Measurements from ENCODE around the gene CACNA1I.

CACNA1I gene

DNA sequence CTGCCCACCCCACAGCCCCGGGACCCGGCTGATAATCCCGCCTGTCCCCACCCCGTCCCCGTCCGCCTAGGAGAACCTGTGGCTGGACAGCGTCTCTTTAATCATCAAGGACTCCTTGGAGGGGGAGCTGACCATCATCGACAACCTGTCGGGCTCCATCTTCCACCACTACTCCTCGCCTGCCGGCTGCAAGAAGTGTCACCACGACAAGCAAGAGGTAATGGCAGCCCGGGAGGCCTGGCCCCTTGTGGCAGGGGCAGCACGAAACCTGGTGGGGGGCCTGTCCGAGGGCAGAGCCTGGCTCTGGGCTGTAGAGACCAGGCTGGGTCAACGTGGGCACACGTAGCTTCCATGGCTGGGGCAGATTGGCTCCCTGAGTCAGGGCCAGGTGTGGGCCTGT lies 109.1 kb downstream of the CACNA1I start:
- H3K9me3 Mint-ChIP-seq: no peaks in the 10 kb centered on the region
- H3K27ac Mint-ChIP-seq: no peak overlapping the region
- H3K4me3 Mint-ChIP-seq: no peak overlapping the region
- ATAC-seq (replicated peaks) (no peak), DNase-seq (no peak)
- H3K36me3 Mint-ChIP-seq (ENCODE audit: insufficient read depth): peaks cover 3% of the 10 kb centered on the region
- peaks cover 6 to 7% of the 10 kb centered on the region in 2 donors for H3K4me1 Mint-ChIP-seq (ENCODE audit: low read depth in 2 of 2)
- H3K27me3 Mint-ChIP-seq: peaks cover 15 to 25% of the 10 kb centered on the region in 2 donors

DNA sequence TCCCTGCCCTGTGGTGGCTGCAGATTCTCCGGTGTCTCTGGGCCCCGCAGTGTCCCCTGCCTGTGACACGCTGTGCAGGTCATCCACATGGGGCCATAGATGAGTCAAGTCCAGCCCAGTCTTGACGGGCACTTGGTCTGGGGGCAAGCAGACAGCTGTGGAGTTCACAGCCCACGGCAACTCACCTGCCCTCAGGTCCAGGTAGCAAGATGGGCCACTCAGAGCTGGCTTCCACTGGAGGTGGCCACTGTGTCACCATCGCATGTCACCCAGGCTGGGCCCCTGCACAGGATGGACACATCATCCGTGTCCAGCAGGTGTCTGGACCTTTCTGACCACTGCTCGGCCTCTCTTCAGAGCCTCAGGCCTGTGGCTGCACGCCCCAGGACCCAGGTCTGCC lies 109.9 kb downstream of the CACNA1I start:
- Mint-ChIP-seq H3K27ac (peak overlapping the region in 1 of 2 donors; percentile 57), H3K36me3 (ENCODE audit: insufficient read depth) (peaks cover 3% of the 10 kb centered on the region), H3K27me3 (peaks cover 16 to 27% of the 10 kb centered on the region in 2 donors), H3K4me3 (no peak overlapping the region), H3K4me1 (ENCODE audit: low read depth in 2 of 2) (peaks cover 8 to 9% of the 10 kb centered on the region in 2 donors), H3K9me3 (no peaks in the 10 kb centered on the region)
- DNase-seq (no peak), ATAC-seq (replicated peaks) (no peak)

DNA sequence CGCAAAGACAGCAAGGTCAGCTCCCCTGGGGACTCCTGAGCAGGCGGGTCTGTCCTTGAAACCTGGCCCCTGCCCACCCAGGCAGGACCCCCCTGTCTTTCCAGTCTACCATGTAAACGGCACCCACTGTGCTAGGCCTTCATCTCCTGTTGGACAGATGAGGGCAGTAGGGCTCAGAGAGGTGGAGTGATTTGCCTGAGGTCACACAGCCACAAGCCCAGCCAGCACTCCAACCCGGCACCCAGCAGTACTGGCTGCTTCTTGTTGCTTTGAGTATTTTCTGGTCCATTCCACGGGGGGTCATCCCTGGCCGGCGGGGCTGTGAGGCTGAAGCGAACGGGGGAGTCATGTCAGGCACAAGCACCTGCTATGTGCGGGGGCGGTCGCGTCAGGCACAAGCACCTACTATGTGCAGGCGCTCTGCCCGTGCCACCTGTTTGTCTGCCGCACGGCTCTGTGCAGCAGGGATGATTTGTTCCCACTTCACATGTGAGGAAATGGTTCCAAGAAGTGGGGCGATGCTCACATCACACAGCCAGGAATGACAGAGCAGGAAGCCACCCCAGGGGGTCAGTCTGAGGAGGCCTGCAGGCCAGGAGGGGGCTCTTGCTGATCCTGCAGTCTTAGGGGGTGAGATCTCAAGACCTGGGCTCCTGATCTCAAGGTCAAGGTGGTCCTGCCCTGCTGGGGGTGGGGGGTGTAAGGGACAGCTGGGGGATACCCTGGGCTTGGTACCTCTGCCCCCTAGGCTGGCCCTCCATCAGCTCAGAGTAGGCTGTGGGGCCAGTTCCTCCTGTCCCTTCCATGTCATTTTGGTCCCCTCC lies 110.7 kb downstream of the CACNA1I start:
- H3K9me3 Mint-ChIP-seq: no peaks in the 10 kb centered on the region

DNA sequence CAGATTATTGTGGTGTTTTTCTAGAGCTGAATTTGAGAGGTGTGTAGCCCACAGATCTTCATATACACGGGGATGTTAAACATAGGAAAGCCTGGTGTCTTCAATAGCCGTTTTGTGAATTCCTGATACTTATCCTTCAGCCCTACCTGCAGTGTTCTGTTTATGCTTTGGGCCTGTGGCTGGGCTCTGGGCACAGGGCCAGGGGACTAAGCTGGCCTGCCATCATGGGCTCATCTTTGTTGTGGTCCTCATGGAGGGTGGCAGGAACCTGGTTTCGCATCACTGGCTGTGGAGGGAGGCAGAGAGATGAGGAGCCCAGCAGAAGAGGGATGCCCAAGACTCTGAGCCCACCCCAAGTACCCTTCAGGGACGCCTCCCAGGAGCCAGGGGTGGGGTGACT lies 112.4 kb downstream of the CACNA1I start:
- Mint-ChIP-seq H3K27me3 (peaks cover 24 to 34% of the 10 kb centered on the region in 2 donors), H3K4me1 (ENCODE audit: low read depth in 2 of 2) (peaks cover 3 to 5% of the 10 kb centered on the region in 2 donors), H3K27ac (no peak overlapping the region), H3K9me3 (no peaks in the 10 kb centered on the region), H3K36me3 (ENCODE audit: insufficient read depth) (peaks cover 3% of the 10 kb centered on the region), H3K4me3 (no peak overlapping the region)
- ATAC-seq (replicated peaks) (no peak), DNase-seq (no peak)

More for the DNA sequence above, 110.7 kb downstream of the CACNA1I start:
- ATAC-seq (replicated peaks) (no peak), DNase-seq (no peak)
- Mint-ChIP-seq H3K4me3 (no peak overlapping the region), H3K27ac (peak overlapping the region in 1 of 2 donors; percentile 57), H3K4me1 (ENCODE audit: low read depth in 2 of 2) (peaks cover 3 to 5% of the 10 kb centered on the region in 2 donors), H3K36me3 (ENCODE audit: insufficient read depth) (peaks cover 3% of the 10 kb centered on the region), H3K27me3 (peaks cover 14 to 20% of the 10 kb centered on the region in 2 donors)

DNA sequence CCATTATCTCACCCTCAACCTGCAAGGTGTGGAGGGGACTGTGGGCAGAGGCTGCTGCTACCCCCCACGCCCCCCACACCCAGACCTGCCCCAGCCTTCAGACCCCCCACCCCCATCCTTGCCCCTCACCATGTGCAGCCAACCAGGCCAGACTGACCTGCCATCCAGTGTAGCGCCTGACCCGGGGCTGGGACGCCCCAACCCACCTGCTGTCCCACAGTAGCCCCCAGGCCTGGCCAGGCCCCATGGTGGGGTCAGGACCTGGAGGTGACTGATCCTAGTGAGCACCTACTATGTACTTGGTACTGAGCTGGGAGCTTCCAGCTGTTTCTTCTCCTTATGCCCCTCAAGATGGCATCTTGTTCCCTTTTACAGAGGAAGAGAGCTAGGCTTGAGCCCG lies 113.1 kb downstream of the CACNA1I start:
- no peak for ATAC-seq (replicated peaks)
- Mint-ChIP-seq H3K9me3 (no peaks in the 10 kb centered on the region), H3K4me1 (ENCODE audit: low read depth in 2 of 2) (peaks cover 5 to 6% of the 10 kb centered on the region in 2 donors), H3K27me3 (peaks cover 31 to 40% of the 10 kb centered on the region in 2 donors), H3K4me3 (no peak overlapping the region), H3K27ac (no peak overlapping the region), H3K36me3 (ENCODE audit: insufficient read depth) (peaks cover 3% of the 10 kb centered on the region)
- no peak for DNase-seq

DNA sequence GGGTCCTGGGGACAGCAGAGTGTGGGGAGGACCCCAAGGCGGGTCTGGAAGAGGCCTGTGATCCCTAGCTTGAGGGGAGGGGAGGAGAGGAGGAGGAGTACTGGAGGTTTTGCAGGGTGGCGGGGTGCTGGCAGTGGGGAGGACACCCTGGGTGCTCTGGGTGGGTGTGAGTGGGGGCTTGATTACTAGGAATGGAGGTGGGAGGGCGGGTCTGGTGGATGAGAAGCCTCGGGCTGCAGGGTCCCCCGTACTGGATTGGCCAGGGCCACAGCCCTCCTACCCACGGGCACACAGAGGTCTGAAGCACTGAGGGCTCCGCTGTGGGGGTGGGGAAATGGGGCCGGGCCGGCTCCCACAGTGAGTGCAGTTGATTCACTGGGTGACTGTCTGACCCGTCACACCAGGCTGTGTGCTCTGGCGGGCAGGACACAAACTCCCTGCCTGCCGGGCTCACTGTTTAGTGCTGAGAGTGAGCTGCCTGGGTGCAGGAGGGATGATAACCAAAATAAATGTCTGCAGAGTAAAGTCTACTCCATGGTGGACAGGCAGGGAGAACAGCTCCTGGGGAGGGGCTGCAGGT lies 114.2 kb downstream of the CACNA1I start:
- DNase-seq (no peak), ATAC-seq (replicated peaks) (no peak)
- Mint-ChIP-seq H3K4me1 (ENCODE audit: low read depth in 2 of 2) (peaks cover 5 to 8% of the 10 kb centered on the region in 2 donors), H3K27me3 (peaks cover 40 to 52% of the 10 kb centered on the region in 2 donors), H3K9me3 (no peaks in the 10 kb centered on the region), H3K4me3 (peak overlapping the region in 1 of 2 donors; percentile 70), H3K27ac (no peak overlapping the region), H3K36me3 (ENCODE audit: insufficient read depth) (peaks cover 6% of the 10 kb centered on the region)

DNA sequence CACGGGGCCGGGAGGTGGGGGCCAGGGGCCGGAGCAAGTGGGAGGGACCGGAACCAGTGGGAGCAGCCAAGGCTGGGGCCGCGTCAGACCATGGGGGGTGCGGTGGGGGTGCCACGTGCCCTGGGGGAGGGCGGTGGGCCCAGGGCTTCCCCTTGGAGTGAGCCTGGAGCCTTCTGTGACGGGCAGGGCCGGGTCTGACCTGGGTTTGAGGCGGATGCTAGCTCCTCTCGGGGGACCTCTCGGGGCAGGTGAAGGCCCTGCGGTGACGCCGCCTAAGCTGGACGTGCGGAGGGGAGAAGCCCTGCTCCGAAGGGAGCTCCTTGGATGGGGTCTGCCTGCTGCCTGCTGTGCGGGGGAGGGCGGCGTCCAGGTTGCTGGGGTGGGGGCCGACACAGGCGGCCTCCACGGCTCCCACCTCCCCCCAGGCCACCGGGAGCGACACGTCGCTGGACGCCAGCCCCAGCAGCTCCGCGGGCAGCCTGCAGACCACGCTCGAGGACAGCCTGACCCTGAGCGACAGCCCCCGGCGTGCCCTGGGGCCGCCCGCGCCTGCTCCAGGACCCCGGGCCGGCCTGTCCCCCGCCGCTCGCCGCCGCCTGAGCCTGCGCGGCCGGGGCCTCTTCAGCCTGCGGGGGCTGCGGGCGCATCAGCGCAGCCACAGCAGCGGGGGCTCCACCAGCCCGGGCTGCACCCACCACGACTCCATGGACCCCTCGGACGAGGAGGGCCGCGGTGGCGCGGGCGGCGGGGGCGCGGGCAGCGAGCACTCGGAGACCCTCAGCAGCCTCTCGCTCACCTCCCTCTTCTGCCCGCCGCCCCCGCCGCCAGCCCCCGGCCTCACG lies 115.0 kb downstream of the CACNA1I start:
- H3K4me3 Mint-ChIP-seq: no peak overlapping the region
- DNase-seq: no peak
- peaks cover 6% of the 10 kb centered on the region for H3K36me3 Mint-ChIP-seq (ENCODE audit: insufficient read depth)
- H3K9me3 Mint-ChIP-seq: no peaks in the 10 kb centered on the region
- H3K27me3 Mint-ChIP-seq: peaks cover 40 to 59% of the 10 kb centered on the region in 2 donors
- ATAC-seq (replicated peaks): no peak
- peaks cover 5 to 8% of the 10 kb centered on the region in 2 donors for H3K4me1 Mint-ChIP-seq (ENCODE audit: low read depth in 2 of 2)
- no peak overlapping the region for H3K27ac Mint-ChIP-seq

DNA sequence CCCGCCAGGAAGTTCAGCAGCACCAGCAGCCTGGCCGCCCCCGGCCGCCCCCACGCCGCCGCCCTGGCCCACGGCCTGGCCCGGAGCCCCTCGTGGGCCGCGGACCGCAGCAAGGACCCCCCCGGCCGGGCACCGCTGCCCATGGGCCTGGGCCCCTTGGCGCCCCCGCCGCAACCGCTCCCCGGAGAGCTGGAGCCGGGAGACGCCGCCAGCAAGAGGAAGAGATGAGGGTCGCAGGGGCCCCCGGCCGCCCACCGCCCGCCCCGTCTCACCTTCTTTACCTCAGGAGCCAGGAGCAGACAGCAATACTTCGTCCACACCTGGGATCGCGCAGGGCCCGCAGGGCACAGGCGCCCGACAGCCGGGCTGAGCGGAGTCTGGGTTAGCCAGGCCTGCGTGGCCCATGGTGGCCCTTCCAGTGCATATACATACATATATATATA lies 115.6 kb downstream of the CACNA1I start:
- Mint-ChIP-seq H3K4me1 (ENCODE audit: low read depth in 2 of 2) (peaks cover 5 to 9% of the 10 kb centered on the region in 2 donors), H3K36me3 (ENCODE audit: insufficient read depth) (peaks cover 6% of the 10 kb centered on the region), H3K9me3 (no peaks in the 10 kb centered on the region), H3K4me3 (no peak overlapping the region), H3K27ac (no peak overlapping the region), H3K27me3 (peaks cover 45 to 66% of the 10 kb centered on the region in 2 donors)
- DNase-seq: no peak
- ATAC-seq (replicated peaks): no peak

DNA sequence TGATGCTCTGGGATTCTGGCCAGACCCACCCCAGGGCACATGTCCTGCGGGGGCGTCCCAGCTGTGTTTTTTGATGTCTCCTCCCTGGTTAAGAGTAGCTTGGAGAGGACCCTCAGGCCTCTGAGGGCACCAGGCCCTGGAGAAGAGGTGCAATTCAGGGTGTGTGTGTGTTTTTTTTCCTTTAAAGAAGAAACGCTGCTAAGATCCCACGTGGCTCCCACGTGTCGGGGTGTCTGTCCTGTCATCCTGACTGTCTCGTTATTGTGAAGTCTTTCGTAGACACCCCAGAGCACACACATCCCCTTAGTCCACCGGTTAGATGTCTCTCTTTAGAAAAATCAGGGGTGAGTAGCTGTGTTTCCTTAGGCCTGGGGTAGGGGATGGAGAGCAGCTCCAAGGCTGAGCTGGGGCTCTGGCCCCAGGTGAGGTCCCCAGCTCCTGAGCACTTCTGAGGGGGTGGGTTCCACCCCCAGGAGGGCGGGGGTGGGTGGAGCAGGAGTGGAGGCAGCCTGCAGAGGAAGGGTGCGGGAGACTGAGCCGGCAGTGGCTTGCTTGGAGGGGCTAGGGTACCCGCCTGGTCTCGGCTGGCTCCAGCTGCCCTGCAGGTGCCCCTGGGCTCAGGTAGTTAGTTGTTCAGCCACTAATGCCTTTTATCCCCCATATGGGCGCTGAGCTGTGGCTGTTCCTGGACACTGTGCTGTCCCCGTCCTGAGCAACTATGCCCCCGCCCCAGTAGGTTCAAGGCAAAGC lies 116.4 kb downstream of the CACNA1I start:
- no peak for DNase-seq
- Mint-ChIP-seq H3K27ac (no peak overlapping the region), H3K36me3 (ENCODE audit: insufficient read depth) (peaks cover 6% of the 10 kb centered on the region), H3K9me3 (no peaks in the 10 kb centered on the region), H3K4me3 (no peak overlapping the region), H3K27me3 (peaks cover 47 to 73% of the 10 kb centered on the region in 2 donors), H3K4me1 (ENCODE audit: low read depth in 2 of 2) (peaks cover 5 to 10% of the 10 kb centered on the region in 2 donors)
- no peak for ATAC-seq (replicated peaks)

DNA sequence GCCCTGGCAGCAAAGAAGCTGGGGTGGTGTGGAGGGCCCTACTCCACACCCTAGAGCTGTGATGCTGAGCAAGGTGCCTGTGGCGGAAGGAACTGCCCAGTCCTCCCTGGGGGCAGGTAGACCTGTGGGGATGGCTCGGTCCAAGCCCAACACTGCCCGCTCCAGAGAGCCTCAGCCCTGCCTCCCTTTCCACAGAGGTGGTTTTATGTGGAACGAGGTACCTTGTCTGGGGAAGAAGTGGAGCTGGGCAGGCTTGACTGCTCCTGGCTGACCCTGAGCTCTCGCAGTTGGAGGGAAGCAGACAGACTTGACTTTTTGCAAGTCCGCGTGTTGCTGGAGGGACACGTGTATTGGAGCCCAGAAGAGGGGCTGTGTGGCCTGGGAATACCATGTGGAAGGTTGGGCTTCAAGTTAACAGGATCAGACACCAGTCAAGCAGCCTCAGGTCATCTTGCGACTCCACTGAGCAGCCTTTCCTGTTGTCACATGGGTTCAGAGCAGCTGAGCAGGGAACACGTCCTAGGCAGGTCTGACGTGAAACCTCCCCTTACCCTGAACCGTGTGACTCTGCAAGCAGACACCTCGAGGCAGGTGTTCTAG lies 117.7 kb downstream of the CACNA1I start:
- ATAC-seq (replicated peaks): no peak

DNA sequence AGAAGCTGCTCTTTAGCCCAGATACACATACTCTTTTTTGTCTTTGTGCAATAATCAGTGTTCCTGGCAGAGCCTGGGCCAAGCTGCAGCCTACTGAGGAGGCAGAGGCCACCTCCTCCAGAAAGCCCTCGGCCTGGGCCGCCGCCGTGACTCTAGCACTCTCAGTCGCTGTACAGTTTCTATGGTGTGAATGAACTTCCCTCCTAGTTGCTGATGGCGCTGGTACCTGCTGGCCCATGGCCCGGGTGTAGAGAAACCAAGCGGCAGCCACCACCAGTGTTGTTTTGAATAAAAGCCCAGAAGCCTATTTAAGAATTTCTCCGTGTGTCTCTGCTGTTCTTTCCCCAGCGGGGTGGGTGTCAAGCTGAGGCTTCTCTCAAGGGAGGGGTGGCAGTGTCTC lies 118.9 kb downstream of the CACNA1I start:
- Mint-ChIP-seq H3K27me3 (peaks cover 51 to 85% of the 10 kb centered on the region in 2 donors), H3K27ac (no peak overlapping the region), H3K9me3 (no peaks in the 10 kb centered on the region), H3K36me3 (ENCODE audit: insufficient read depth) (peaks cover 3% of the 10 kb centered on the region), H3K4me1 (ENCODE audit: low read depth in 2 of 2) (peaks cover 5 to 10% of the 10 kb centered on the region in 2 donors), H3K4me3 (no peak overlapping the region)
- ATAC-seq (replicated peaks): no peak
- DNase-seq: no peak

More for the DNA sequence above, 117.7 kb downstream of the CACNA1I start:
- H3K9me3 Mint-ChIP-seq: no peaks in the 10 kb centered on the region
- no peak overlapping the region for H3K27ac Mint-ChIP-seq
- peaks cover 5 to 10% of the 10 kb centered on the region in 2 donors for H3K4me1 Mint-ChIP-seq (ENCODE audit: low read depth in 2 of 2)
- peaks cover 3% of the 10 kb centered on the region for H3K36me3 Mint-ChIP-seq (ENCODE audit: insufficient read depth)
- H3K4me3 Mint-ChIP-seq: no peak overlapping the region
- peaks cover 52 to 81% of the 10 kb centered on the region in 2 donors for H3K27me3 Mint-ChIP-seq
- no peak for DNase-seq

DNA sequence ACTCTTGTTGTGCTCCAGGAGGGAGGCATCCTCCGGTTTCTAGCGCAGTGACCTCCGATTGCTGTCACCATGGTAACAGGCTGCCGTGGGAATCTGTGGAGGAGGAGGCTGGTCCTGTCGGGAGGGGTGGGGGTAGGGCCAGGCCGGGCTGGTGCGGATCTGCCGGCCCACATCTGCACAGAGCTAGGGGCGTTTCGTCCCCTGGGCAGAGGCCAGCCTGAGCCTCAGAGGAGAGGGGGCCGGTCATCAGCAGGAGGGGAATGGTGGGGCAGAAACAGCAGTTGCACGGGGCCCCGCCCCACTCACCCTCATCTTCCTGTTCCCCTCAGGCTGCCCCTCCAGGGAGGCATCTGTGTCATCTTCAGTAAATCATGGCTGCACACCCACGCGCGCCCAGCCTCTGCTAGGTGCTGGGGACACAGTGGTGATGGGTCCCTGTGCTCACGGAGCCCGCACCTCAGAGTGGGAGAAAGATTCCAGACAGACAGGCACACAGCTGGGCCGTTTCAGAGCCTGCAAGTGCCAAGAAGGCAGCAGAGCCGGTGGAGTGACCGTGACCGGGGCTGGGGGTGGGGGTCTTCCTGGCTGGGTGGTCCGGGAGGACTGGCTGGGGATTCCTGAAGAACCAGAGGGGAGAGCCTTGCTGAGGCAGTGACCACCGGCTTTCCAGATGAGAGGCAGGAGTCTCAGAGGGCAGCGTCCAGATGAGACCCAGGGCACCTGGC lies 120.5 kb downstream of the CACNA1I start:
- H3K27ac Mint-ChIP-seq: no peak overlapping the region
- peaks cover 49 to 91% of the 10 kb centered on the region in 2 donors for H3K27me3 Mint-ChIP-seq
- H3K36me3 Mint-ChIP-seq (ENCODE audit: insufficient read depth): peaks cover 3% of the 10 kb centered on the region
- no peak for ATAC-seq (replicated peaks)
- H3K4me1 Mint-ChIP-seq (ENCODE audit: low read depth in 2 of 2): peaks cover 0 to 7% of the 10 kb centered on the region in 2 donors
- DNase-seq: no peak
- peak overlapping the region in 1 of 2 donors; percentile 7 for H3K4me3 Mint-ChIP-seq
- H3K9me3 Mint-ChIP-seq: no peaks in the 10 kb centered on the region
